ENCODE data around the gene BPIFA1. TPM values are rescaled to one million over a fixed set of nuclear protein-coding genes. Genes with fewer than 3 reads are reported as not detected.

BPIFA1 gene
- total and polyA plus RNA-seq, 2 donors (not counting 1 experiment from before 2014, with no cell fraction given) = not detected

- Histone ChIP-seq H3K9me3 (ENCODE audit: control insufficient read depth, insufficient read depth, low read depth, low read length) (no peaks in the 10 kb centered on the region), H4K20me1 (ENCODE audit: control insufficient read depth, extremely low read depth, insufficient read depth, low read length) (no peaks in the 10 kb centered on the region), H2AFZ (ENCODE audit: low read length) (no peak overlapping the region), H3K27ac (ENCODE audit: insufficient read depth, low read length) (no peak overlapping the region), H3K27me3 (ENCODE audit: control insufficient read depth, insufficient read depth, low read length) (no peaks in the 10 kb centered on the region), H3K36me3 (ENCODE audit: control insufficient read depth, insufficient read depth, low read length) (no peaks in the 10 kb centered on the region), H3K4me3 (replicated peaks in 1 of 4; ENCODE audit: control extremely low read depth in 1 of 4, insufficient read depth in 1 of 4, low read depth in 3 of 4, low read length in 4 of 4) (no peak overlapping the region), H3K9ac (ENCODE audit: insufficient read depth, low read length) (no peak overlapping the region), H3K4me2 (ENCODE audit: extremely low read depth, insufficient read depth, low read length) (no peak overlapping the region), H3K79me2 (ENCODE audit: control insufficient read depth, insufficient read depth, low read length) (no peaks in the 10 kb centered on the region), H3K4me1 (ENCODE audit: control insufficient read depth, extremely low read depth, insufficient read depth, low read length) (no peaks in the 10 kb centered on the region)
- no peak for TF ChIP-seq CTCF (conservative IDR thresholded peaks at IDR 0.05 in 1 of 2, IDR thresholded peaks at IDR 0.05 in 1 of 2; ENCODE audit: low read depth in 1 of 2, low read length in 2 of 2)
- TF ChIP-seq EZH2 (IDR thresholded peaks at IDR 0.05; ENCODE audit: low read length, missing control alignments) = no peak
- no peak for DNase-seq (ENCODE audit: low read depth in 2 of 2)
Measured at GRCh38 chr20:33242319-33243100, 6.7 kb downstream of the BPIFA1 start.

- Histone ChIP-seq H3K9me3 (ENCODE audit: control insufficient read depth, insufficient read depth, low read depth, low read length) (no peaks in the 10 kb centered on the region), H2AFZ (ENCODE audit: low read length) (no peak overlapping the region), H3K79me2 (ENCODE audit: control insufficient read depth, insufficient read depth, low read length) (no peaks in the 10 kb centered on the region), H3K27ac (ENCODE audit: insufficient read depth, low read length) (no peak overlapping the region), H3K36me3 (ENCODE audit: control insufficient read depth, insufficient read depth, low read length) (no peaks in the 10 kb centered on the region), H3K9ac (ENCODE audit: insufficient read depth, low read length) (no peak overlapping the region), H3K4me1 (ENCODE audit: control insufficient read depth, extremely low read depth, insufficient read depth, low read length) (no peaks in the 10 kb centered on the region), H4K20me1 (ENCODE audit: control insufficient read depth, extremely low read depth, insufficient read depth, low read length) (no peaks in the 10 kb centered on the region), H3K4me3 (replicated peaks in 1 of 4; ENCODE audit: control extremely low read depth in 1 of 4, insufficient read depth in 1 of 4, low read depth in 3 of 4, low read length in 4 of 4) (no peak overlapping the region), H3K4me2 (ENCODE audit: extremely low read depth, insufficient read depth, low read length) (no peak overlapping the region), H3K27me3 (ENCODE audit: control insufficient read depth, insufficient read depth, low read length) (no peaks in the 10 kb centered on the region)
- DNase-seq (ENCODE audit: low read depth in 2 of 2) = no peak
- TF ChIP-seq CTCF (conservative IDR thresholded peaks at IDR 0.05 in 1 of 2, IDR thresholded peaks at IDR 0.05 in 1 of 2; ENCODE audit: low read depth in 1 of 2, low read length in 2 of 2) (no peak), EZH2 (IDR thresholded peaks at IDR 0.05; ENCODE audit: low read length, missing control alignments) (no peak)
Measured at GRCh38 chr20:33246077-33246476, 10.3 kb downstream of the BPIFA1 start.

- H3K27ac ChIP-seq (ENCODE audit: insufficient read depth, low read length) = no peak overlapping the region
- no peak overlapping the region for H3K9ac ChIP-seq (ENCODE audit: insufficient read depth, low read length)
- H4K20me1 ChIP-seq (ENCODE audit: control insufficient read depth, extremely low read depth, insufficient read depth, low read length) = no peaks in the 10 kb centered on the region
- no peak for DNase-seq (ENCODE audit: low read depth in 2 of 2)
- no peak overlapping the region for H3K4me3 ChIP-seq (replicated peaks in 1 of 4; ENCODE audit: control extremely low read depth in 1 of 4, insufficient read depth in 1 of 4, low read depth in 3 of 4, low read length in 4 of 4)
- H3K36me3 ChIP-seq (ENCODE audit: control insufficient read depth, insufficient read depth, low read length) = no peaks in the 10 kb centered on the region
- H3K4me1 ChIP-seq (ENCODE audit: control insufficient read depth, extremely low read depth, insufficient read depth, low read length) = no peaks in the 10 kb centered on the region
- no peak overlapping the region for H2AFZ ChIP-seq (ENCODE audit: low read length)
- no peak overlapping the region for H3K4me2 ChIP-seq (ENCODE audit: extremely low read depth, insufficient read depth, low read length)
- TF ChIP-seq CTCF (conservative IDR thresholded peaks at IDR 0.05 in 1 of 2, IDR thresholded peaks at IDR 0.05 in 1 of 2; ENCODE audit: low read depth in 1 of 2, low read length in 2 of 2) = no peak
- TF ChIP-seq EZH2 (IDR thresholded peaks at IDR 0.05; ENCODE audit: low read length, missing control alignments) = no peak
- H3K79me2 ChIP-seq (ENCODE audit: control insufficient read depth, insufficient read depth, low read length) = no peaks in the 10 kb centered on the region
- no peaks in the 10 kb centered on the region for H3K9me3 ChIP-seq (ENCODE audit: control insufficient read depth, insufficient read depth, low read depth, low read length)
- H3K27me3 ChIP-seq (ENCODE audit: control insufficient read depth, insufficient read depth, low read length) = no peaks in the 10 kb centered on the region
Measured at GRCh38 chr20:33249456-33249855, 13.7 kb downstream of the BPIFA1 start.

Data from fibroblast of lung (primary cell).